HG03571 (cell line): Measurements from ENCODE around the gene ATP2C2.
"Not testable (repeated sequence)": the region's sequence is repeated elsewhere in the genome, so short reads cannot be mapped to it uniquely, and the experiment has no call there.

Experiments
- ATAC-seq: cut with Tn5 transposase; IDR thresholded peaks from one replicate; pipeline ENCODE4 v1.9.1; 2021; ENCODE audit not compliant: unreplicated experiment

Gene ATP2C2

GRCh38 chr16:84416407-84417321, 48.3 kb downstream of the ATP2C2 start:
- ATAC-seq: no peak

GRCh38 chr16:84418056-84418849, 49.9 kb downstream of the ATP2C2 start:
- no peak for ATAC-seq

- ATAC-seq: no peak
Measured at GRCh38 chr16:84419730-84420129, 51.4 kb downstream of the ATP2C2 start.

- not testable (repeated sequence) for ATAC-seq
Measured at GRCh38 chr16:84420556-84420955, 52.2 kb downstream of the ATP2C2 start.

- ATAC-seq: no peak
Measured at GRCh38 chr16:84421081-84421937, 53.0 kb downstream of the ATP2C2 start.

- no peak for ATAC-seq
Measured at GRCh38 chr16:84421938-84422220, 53.5 kb downstream of the ATP2C2 start.

- ATAC-seq: no peak
Measured at GRCh38 chr16:84423416-84423837, 55.1 kb downstream of the ATP2C2 start.

GRCh38 chr16:84425696-84426095, 57.4 kb downstream of the ATP2C2 start:
- no peak for ATAC-seq

GRCh38 chr16:84426804-84427203, 58.5 kb downstream of the ATP2C2 start:
- ATAC-seq: no peak

- ATAC-seq: no peak
Measured at GRCh38 chr16:84427553-84427952, 59.2 kb downstream of the ATP2C2 start.

GRCh38 chr16:84430860-84431259, 62.5 kb downstream of the ATP2C2 start:
- ATAC-seq: no peak

GRCh38 chr16:84434800-84435199, 66.5 kb downstream of the ATP2C2 start:
- no peak for ATAC-seq

GRCh38 chr16:84436196-84436595, 67.9 kb downstream of the ATP2C2 start:
- no peak for ATAC-seq

GRCh38 chr16:84438971-84439696, 70.8 kb downstream of the ATP2C2 start:
- no peak for ATAC-seq

GRCh38 chr16:84442416-84443145, 74.2 kb downstream of the ATP2C2 start:
- no peak for ATAC-seq

GRCh38 chr16:84443166-84443802, 74.9 kb downstream of the ATP2C2 start:
- no peak for ATAC-seq

GRCh38 chr16:84444476-84444875, 76.1 kb downstream of the ATP2C2 start:
- no peak for ATAC-seq

- ATAC-seq: no peak
Measured at GRCh38 chr16:84446084-84446483, 77.7 kb downstream of the ATP2C2 start.

GRCh38 chr16:84446596-84447392, 78.5 kb downstream of the ATP2C2 start:
- no peak for ATAC-seq
